B cell (primary cell): ENCODE results near the gene EGFL8.

Source experiments
- CTCF ChIP-seq: fragments of 200-600 bp; IDR thresholded peaks from one replicate; pipeline ENCODE4 v1.8.0; 2022; ENCODE audit warnings: antibody characterized with exemption, mild to moderate bottlenecking
- EZH2 ChIP-seq: IDR thresholded peaks from 2 replicates; pipeline ENCODE4 v1.6.1; 2012; ENCODE audit warnings: borderline replicate concordance, low read depth, mild to moderate bottlenecking, moderate library complexity, low read length; ENCODE audit not compliant: insufficient read depth, poor library complexity, severe bottlenecking

DNA sequence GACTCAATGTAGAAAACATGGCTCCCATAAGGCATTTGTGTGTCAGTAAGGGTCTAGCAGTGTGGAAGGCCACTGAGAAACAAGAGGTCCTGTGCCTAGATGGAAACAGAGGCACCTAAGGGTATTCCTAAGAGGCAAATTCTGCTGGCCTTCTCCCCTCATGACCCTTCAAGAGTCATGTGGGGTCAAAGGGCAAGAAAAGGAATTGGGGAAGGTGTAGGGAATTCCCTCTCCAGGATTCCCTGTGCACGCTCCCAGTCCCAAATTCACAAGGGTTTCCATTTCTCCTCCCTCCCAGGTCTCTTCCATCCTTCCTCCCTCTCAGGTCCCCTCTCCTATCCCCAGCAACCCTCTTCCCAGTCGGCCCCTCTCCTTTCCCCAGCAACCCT, 10.9 kb downstream of the EGFL8 start:
- TF ChIP-seq CTCF (no peak), EZH2 (no peak)
